ENCODE results near the gene PLCB3. TPM values are rescaled to one million over a fixed set of nuclear protein-coding genes. Genes with fewer than 3 reads are reported as not detected.

PLCB3 gene
- polyA plus RNA-seq, 1 experiment, result 30.2 TPM

GRCh38 chr11:64246871-64247728 is 4.2 kb upstream of the PLCB3 start, which contains the start of gene PPP1R14B:
Gene PPP1R14B (minus strand): TSS chr11:64246943. CDS start chr11:64246673, 270 bp downstream.
- Histone ChIP-seq H3K36me3 (ENCODE audit: control insufficient read depth, insufficient read depth, low read length) (peaks cover 11% of the 10 kb centered on the region), H3K4me3 (ENCODE audit: low read depth, low read length) (peak within 1 kb of the TSS; percentile 94), H3K27me3 (ENCODE audit: control insufficient read depth, insufficient read depth, low read length) (no peaks in the 10 kb centered on the region)
- no peak for DNase-seq (ENCODE audit: low read depth)
- CTCF ChIA-PET, result interaction anchor here (0.6 to 8.2 kb wide), 10 partner anchors 10 to 597 kb away, joined by 3 to 92 read pairs (median 4); partner anchors contain the start of genes CATSPERZ, CDC42BPG, ESRRA and FERMT3
- no peak for TF ChIP-seq CTCF (IDR thresholded peaks at IDR 0.05; ENCODE audit: insufficient read depth, low read depth, low read length)
- POLR2A ChIA-PET, result no interaction called here

- TF ChIP-seq CTCF (IDR thresholded peaks at IDR 0.05; ENCODE audit: insufficient read depth, low read depth, low read length), result no peak
Measured at GRCh38 chr11:64247729-64248531, 3.4 kb upstream of the PLCB3 start.

GRCh38 chr11:64248578-64248977 is 2.8 kb upstream of the PLCB3 start:
- peaks cover 5% of the 10 kb centered on the region for H3K36me3 ChIP-seq (ENCODE audit: control insufficient read depth, insufficient read depth, low read length)
- ChIA-PET CTCF (interaction anchor here (1.2 to 8.2 kb wide), 3 partner anchors 9 to 54 kb away, joined by 3 to 92 read pairs (median 5); partner anchors contain the start of genes CATSPERZ and ESRRA), POLR2A (no interaction called here)
- no peak for TF ChIP-seq CTCF (IDR thresholded peaks at IDR 0.05; ENCODE audit: insufficient read depth, low read depth, low read length)
- H3K27me3 ChIP-seq (ENCODE audit: control insufficient read depth, insufficient read depth, low read length), result no peaks in the 10 kb centered on the region
- DNase-seq (ENCODE audit: low read depth), result no peak
- H3K4me3 ChIP-seq (ENCODE audit: low read depth, low read length), result no peak overlapping the region

More at GRCh38 chr11:64247729-64248531, 3.4 kb upstream of the PLCB3 start:
- no peak for DNase-seq (ENCODE audit: low read depth)
- peaks cover 11% of the 10 kb centered on the region for H3K36me3 ChIP-seq (ENCODE audit: control insufficient read depth, insufficient read depth, low read length)
- peak overlapping the region; percentile 94 for H3K4me3 ChIP-seq (ENCODE audit: low read depth, low read length)
- H3K27me3 ChIP-seq (ENCODE audit: control insufficient read depth, insufficient read depth, low read length), result no peaks in the 10 kb centered on the region
- POLR2A ChIA-PET, result no interaction called here
- CTCF ChIA-PET, result interaction anchor here (0.6 to 8.2 kb wide), 7 partner anchors 10 to 412 kb away, joined by 3 to 92 read pairs (median 4); partner anchors contain the start of genes CATSPERZ and ESRRA

GRCh38 chr11:64249038-64249437 is 2.3 kb upstream of the PLCB3 start:
- ChIA-PET POLR2A (no interaction called here), CTCF (interaction anchor here (1.2 to 8.2 kb wide), 4 partner anchors 9 to 54 kb away, joined by 3 to 92 read pairs (median 23); partner anchors contain the start of genes CATSPERZ and ESRRA)
- DNase-seq (ENCODE audit: low read depth), result no peak
- no peak for TF ChIP-seq CTCF (IDR thresholded peaks at IDR 0.05; ENCODE audit: insufficient read depth, low read depth, low read length)
- no peak overlapping the region for H3K4me3 ChIP-seq (ENCODE audit: low read depth, low read length)
- H3K36me3 ChIP-seq (ENCODE audit: control insufficient read depth, insufficient read depth, low read length), result peaks cover 2% of the 10 kb centered on the region
- H3K27me3 ChIP-seq (ENCODE audit: control insufficient read depth, insufficient read depth, low read length), result no peaks in the 10 kb centered on the region
